ENCODE results near the gene GDF10.

DNA sequence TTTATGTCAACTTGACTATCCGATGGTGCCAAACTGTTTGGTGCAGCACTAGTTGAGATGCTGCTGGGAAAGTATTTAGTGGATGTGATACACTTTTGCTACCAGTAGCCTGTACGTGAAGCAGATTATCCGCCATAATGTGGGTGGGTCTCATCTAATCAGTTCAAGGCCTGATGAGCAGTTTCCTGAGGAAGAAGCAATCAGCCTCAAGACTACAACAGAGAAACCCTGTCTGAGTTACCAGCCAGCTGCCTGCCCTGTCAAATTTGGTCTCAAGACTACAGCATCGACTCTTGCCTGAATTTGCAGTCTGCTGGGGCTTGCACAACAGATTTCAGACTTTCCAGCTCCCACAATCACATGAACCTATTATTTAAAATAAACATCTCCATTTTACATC lies 37.3 kb downstream of the GDF10 start:
- TF ChIP-seq CTCF (IDR thresholded peaks at IDR 0.05; ENCODE audit: insufficient read depth, low read length) (no peak), REST (IDR thresholded peaks at IDR 0.05; ENCODE audit: insufficient replicate concordance, low read depth) (no peak), GABPA (IDR thresholded peaks at IDR 0.05; ENCODE audit: low read depth) (no peak)

All from HL-60 (cell line).